ENCODE measurements around the gene PVALEF.

The PVALEF gene

GRCh38 chr17:81128774-81129173, 36.5 kb upstream of the PVALEF start:
- DNase-seq (ENCODE audit: low spot score) = no peak

DNA sequence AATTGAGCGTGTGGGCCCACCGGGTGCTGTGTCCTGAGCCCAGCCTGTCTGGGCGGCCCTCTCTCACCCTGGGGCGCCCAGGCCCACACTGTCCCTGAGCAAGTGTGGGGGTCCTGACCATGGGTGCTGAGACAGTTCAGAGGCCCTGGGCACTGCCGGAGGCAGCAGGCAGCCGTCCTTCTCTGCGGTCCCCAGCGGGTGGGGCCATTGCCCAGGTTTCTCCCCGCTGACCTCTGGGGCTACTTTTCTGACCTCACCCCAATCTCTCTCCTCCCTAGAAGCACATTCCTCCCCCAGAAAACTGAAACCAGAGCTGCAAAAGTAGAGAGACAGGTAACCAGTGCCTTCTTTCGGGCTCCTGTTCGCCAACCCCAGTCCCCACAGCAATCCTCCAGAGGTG, 36.0 kb upstream of the PVALEF start:
- DNase-seq (ENCODE audit: low spot score) = no peak

DNA sequence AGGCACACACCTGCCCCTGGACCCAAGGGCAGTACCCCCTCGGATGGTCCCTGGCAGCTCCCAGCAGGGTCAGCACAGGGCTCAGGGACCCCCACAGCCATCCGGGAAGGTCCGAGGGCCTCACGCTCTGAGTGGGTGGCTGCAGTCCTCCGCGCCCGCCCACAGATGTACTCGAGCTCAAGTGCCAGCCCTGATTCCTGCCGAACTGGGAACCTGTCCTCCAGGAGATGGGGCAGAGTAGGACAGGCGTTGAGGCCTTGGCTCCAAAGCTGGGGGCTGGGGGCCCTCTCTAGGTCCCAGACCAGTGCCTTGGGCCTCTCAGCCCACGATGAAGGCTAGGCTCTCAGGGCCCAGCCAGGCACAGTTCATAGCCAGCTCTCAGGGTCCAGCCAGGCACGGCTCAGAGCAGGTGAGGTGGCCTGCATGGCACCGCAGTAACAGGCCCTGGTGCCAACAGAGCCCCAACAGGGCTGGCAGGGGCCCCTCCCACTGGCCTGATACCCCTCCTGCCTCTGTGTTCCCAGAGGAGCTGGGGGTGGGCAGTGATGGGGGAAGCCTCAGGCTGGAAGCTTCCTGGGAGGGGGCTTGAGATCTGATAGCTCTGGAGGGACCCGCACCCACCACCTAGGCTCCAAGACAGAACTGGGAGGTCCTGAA, 35.5 kb upstream of the PVALEF start:
- DNase-seq (ENCODE audit: low spot score) = no peak

- no peak for DNase-seq (ENCODE audit: low spot score)
These were observed 34.6 kb upstream of the PVALEF start for GRCh38 chr17:81130385-81131361.

DNA sequence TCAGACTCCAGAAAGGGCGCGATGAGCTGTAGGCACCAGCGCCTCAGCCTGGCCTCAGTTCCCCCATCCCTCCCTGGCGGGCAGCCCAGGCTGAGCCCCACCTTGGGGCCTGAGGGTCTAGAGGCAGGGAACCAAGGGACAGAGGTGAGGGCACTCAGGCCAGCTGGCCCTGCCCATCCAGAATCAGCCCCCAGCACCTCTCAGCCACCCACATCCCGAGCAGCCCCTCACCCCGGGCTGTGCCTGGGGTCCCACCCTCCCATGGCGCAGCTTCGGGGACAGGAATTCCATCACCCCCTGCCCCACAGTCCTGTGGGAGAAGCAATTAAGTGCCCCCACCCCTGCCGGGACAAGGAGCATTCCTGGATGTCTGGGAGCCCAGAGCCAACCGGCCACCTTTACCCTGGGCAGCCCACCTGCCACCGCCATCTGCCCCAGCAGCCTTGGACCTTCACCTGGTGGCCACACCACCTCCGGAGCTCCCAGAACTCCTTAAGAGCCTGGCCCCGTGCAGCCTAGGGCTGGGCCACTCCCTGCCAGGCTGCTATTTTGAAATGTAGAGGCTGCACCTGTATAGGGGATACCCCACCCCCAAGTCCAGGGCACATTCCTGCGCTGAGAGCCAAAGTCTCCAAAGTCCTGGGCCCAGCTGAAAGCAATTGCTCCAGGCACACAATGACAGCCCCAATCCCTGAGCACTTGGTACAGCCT, 33.7 kb upstream of the PVALEF start:
- no peak for DNase-seq (ENCODE audit: low spot score)

- no peak for DNase-seq (ENCODE audit: low spot score)
These were observed 33.1 kb upstream of the PVALEF start for GRCh38 chr17:81132197-81132540.

- no peak for DNase-seq (ENCODE audit: low spot score)
These were observed 32.3 kb upstream of the PVALEF start for GRCh38 chr17:81132770-81133723.

- DNase-seq (ENCODE audit: low spot score) = no peak
These were observed 31.1 kb upstream of the PVALEF start for GRCh38 chr17:81134064-81134781.

DNA sequence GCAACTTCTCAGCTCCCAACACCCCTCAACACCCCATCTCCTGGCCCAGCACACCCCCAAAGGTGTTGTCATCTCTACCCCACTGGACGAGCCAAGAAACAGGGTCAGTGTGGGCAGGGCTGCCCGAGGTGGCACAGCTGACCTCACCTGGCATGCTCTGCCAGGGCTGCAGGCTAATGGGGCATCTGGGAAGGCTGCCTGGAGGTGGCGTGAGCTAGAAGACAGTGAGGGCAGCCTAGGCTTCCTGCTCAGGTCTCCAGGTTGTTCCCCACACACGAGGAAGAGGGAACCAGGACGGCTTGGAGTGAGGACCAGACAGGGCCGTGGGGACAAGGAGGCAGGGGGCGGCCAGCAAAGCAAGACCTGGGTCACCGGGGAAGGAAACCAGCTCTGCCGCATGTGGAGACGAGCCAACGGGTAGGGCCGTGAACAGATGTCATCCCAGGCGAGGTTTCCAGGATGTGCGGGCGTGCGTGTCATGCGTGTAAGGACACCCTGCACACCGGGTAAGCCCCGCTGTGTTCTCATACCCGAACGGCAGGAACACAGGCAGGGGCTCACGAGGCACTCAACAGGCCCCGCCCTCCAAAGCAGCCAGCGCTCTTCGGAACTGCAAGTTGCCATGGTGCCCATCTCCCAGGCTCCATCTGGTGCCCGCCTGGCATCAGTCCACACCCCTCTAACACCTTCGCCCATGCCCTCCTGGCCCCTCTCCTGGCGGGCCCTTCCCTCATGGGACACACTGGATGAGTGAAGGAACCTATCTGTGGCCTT, 29.6 kb upstream of the PVALEF start:
- no peak for DNase-seq (ENCODE audit: low spot score)

GRCh38 chr17:81136366-81136765, 28.9 kb upstream of the PVALEF start:
- DNase-seq (ENCODE audit: low spot score) = no peak

- DNase-seq (ENCODE audit: low spot score) = no peak
These were observed 28.1 kb upstream of the PVALEF start for GRCh38 chr17:81137248-81137647.

GRCh38 chr17:81138083-81138482, 27.2 kb upstream of the PVALEF start:
- DNase-seq (ENCODE audit: low spot score) = no peak

- no peak for DNase-seq (ENCODE audit: low spot score)
These were observed 26.8 kb upstream of the PVALEF start for GRCh38 chr17:81138500-81138899.

DNA sequence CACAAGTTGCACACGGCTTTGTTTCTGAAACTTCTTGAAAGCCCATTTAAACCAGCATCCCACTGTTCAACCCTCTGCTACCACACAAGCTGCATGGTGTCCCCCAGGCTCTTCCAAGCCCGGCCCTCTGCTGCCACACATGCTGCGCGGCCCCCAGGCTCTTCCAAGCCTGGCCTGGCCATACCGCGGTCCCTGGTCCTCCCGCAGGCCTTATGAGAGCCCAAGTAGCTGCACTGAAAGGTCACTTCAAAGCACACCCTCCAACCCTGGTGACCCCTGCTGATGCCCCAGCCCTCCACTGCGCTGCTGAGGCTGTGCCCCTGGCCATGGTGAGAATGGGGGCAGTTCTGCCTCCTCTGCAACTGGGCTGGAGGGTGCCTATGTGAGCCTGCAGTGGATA, 25.9 kb upstream of the PVALEF start:
- DNase-seq (ENCODE audit: low spot score) = no peak

- DNase-seq (ENCODE audit: low spot score) = no peak
These were observed 25.3 kb upstream of the PVALEF start for GRCh38 chr17:81140018-81140417.

DNA sequence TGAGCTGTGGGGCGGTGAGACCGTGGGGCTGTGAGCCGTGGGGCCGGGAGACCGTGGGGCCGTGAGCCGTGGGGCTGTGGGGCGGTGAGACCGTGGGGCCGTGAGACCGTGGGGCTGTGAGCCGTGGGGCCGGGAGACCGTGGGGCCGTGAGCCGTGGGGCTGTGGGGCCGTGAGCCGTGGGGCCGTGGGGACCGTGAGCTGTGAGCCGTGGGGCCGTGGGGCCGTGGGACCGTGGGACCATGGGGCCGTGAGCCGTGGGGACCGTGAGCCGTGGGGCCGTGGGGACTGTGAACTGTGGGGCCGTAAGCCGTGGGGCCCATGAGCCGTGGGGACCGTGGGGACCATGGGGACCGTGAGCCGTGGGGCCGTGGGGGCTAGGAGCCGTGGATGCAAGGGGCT, 24.6 kb upstream of the PVALEF start:
- no peak for DNase-seq (ENCODE audit: low spot score)

DNA sequence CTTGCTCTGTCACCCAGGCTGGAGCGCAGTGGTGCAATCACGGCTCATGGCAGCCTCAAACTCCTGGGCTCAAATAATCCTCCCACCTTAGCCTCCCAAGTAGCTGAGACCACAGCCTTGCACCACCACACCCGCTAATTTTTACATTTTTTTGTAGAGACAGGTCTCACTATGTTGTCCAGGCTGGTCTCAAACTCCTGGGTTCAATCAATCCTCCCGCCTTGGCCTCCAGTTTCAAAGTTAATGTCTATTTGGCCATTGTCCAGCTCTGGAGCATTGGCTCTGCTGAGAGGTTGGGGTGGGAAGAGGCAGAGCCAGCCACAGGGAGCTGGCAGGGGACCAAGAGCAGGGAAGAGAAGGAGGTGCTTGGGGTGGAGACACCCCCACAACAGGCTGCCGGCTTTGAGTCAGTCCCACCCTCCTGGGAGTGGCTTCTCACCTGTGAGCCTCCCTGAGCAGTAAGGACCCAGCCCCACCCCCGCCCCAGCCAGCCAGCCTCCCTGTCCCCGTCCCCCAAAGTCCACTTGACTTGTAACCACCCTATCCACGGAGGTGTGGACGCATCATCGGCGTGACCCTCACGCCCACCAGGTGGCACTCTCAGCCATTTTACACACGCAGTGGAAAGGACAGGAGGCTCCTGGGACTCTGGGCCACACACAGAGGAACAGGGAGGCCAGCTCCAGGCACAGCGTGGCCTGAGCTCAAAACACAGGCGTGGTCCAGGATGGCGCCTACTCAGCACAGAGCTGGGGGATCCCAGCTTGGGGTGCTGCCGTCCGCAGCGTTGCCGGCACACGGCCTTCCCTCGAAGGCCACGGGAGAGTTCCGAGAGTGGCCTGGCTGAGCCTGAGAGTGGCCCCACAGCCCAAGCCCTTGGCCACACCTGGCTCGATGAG, 22.8 kb upstream of the PVALEF start:
- DNase-seq (ENCODE audit: low spot score) = peak; percentile 91

DNA sequence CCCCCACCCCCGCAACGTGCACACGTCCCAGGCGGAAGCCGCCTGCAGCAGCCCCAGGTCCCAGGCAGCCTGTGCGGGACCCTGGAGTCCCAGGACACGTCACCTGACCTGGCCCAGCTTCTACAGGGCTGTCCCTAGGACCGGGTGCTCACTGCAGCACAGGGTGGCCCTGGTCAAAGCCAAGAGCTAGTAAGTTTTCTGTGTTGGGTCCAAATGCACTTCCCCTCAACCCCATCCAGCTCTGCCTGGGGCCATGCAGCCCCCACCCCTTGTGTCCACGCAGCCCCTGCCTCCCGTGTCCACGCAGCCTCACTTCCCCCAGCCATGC, 22.1 kb upstream of the PVALEF start:
- no peak for DNase-seq (ENCODE audit: low spot score)

- no peak for DNase-seq (ENCODE audit: low spot score)
These were observed 21.4 kb upstream of the PVALEF start for GRCh38 chr17:81143717-81144422.

Measured in ecto neural progenitor cell (in vitro differentiated cells).